Islet of Langerhans (tissue), 1 donor: Measurements from ENCODE around the gene CIB4.

Experiments used
- FAIRE-seq: peaks from one replicate; lab custom pipeline; 2011; peaks lifted over from hg19 to GRCh38; lab: Jason Lieb, UNC

Gene CIB4

GRCh38 chr2:26640781-26641564, at the start of gene CIB4:
TSS of gene CIB4 (minus strand) at chr2:26641366. CDS start at chr2:26641314, 52 bp downstream.
- no peak for FAIRE-seq

- FAIRE-seq: no peak
These were observed 46.6 kb upstream of the CIB4 start for GRCh38 chr2:26687801-26688200.

GRCh38 chr2:26687328-26687727, 46.2 kb upstream of the CIB4 start:
- no peak for FAIRE-seq

GRCh38 chr2:26685989-26686839, 45.0 kb upstream of the CIB4 start:
- peak; percentile 94 for FAIRE-seq

- FAIRE-seq: no peak
These were observed 44.2 kb upstream of the CIB4 start for GRCh38 chr2:26685341-26685740.

- no peak for FAIRE-seq
These were observed 42.4 kb upstream of the CIB4 start for GRCh38 chr2:26683583-26683982.

- no peak for FAIRE-seq
These were observed 41.0 kb upstream of the CIB4 start for GRCh38 chr2:26682155-26682554.

- no peak for FAIRE-seq
These were observed 40.5 kb upstream of the CIB4 start for GRCh38 chr2:26681656-26682055.

GRCh38 chr2:26679867-26680266, 38.7 kb upstream of the CIB4 start:
- FAIRE-seq: no peak

GRCh38 chr2:26678035-26678434, 36.9 kb upstream of the CIB4 start:
- FAIRE-seq: no peak

GRCh38 chr2:26675651-26676255, 34.6 kb upstream of the CIB4 start:
- no peak for FAIRE-seq

GRCh38 chr2:26674771-26675170, 33.6 kb upstream of the CIB4 start:
- no peak for FAIRE-seq

GRCh38 chr2:26674002-26674751, 33.0 kb upstream of the CIB4 start:
- FAIRE-seq: no peak

- FAIRE-seq: no peak
These were observed 31.7 kb upstream of the CIB4 start for GRCh38 chr2:26672818-26673393.

- FAIRE-seq: no peak
These were observed 31.1 kb upstream of the CIB4 start for GRCh38 chr2:26672112-26672817.

- FAIRE-seq: no peak
These were observed 30.5 kb upstream of the CIB4 start for GRCh38 chr2:26671691-26672090.

- FAIRE-seq: no peak
These were observed 29.8 kb upstream of the CIB4 start for GRCh38 chr2:26670931-26671460.

- no peak for FAIRE-seq
These were observed 29.0 kb upstream of the CIB4 start for GRCh38 chr2:26670171-26670570.

GRCh38 chr2:26668856-26669750, 27.9 kb upstream of the CIB4 start:
- no peak for FAIRE-seq

GRCh38 chr2:26668041-26668440, 26.9 kb upstream of the CIB4 start:
- no peak for FAIRE-seq
